Cardiac muscle cell (in vitro differentiated cells and primary cell): ENCODE measurements around the gene ING3. TPM values are rescaled to one million over a fixed set of nuclear protein-coding genes. Genes with fewer than 3 reads are reported as not detected.

Source experiments
- DNase-seq, 2 donors: peaks; one replicate each; pipeline versions ENCODE4 v3.0.0 to v3.0.0-alpha.2; 2010 to 2017; ENCODE audit warnings: low read depth in 1 of 2, low spot score in 1 of 2
- H3K27ac ChIP-seq: fragments of 200-600 bp; sonication (generic); 2 replicates; pipeline ENCODE4 v1.5.1; 2016
- H3K27me3 ChIP-seq: fragments of 200-600 bp; sonication (generic); 2 replicates; pipeline ENCODE4 v1.6.0; 2016; ENCODE audit warnings: control low read depth
- H3K36me3 ChIP-seq: fragments of 200-600 bp; sonication (generic); 2 replicates; pipeline ENCODE4 v1.5.1; 2016; ENCODE audit warnings: control low read depth
- H3K4me1 ChIP-seq: fragments of 200-600 bp; sonication (generic); 2 replicates; pipeline ENCODE4 v1.8.1; 2017; ENCODE audit warnings: low read depth, mild to moderate bottlenecking, mixed run types
- H3K4me3 ChIP-seq: fragments of 200-600 bp; sonication (generic); 2 replicates; pipeline ENCODE4 v1.5.1; 2016; ENCODE audit warnings: mild to moderate bottlenecking
- H3K9me3 ChIP-seq: fragments of 200-600 bp; sonication (generic); 2 replicates; pipeline ENCODE4 v1.5.1; 2017; ENCODE audit warnings: low read depth, mild to moderate bottlenecking, control low read depth
- CTCF ChIP-seq: IDR thresholded peaks from 2 replicates; pipeline ENCODE4 v1.5.1; 2012; ENCODE audit warnings: low read depth, mild to moderate bottlenecking, low read length
- polyA plus RNA-seq: library from polyadenylated mRNA; unstranded; fragments of >200 nt; fragmentation: Nextera tagmentation; extraction: Ambion mirVana; gene quantifications from 2 replicates; pipeline ENCODE4 v1.2.1, GENCODE V29; 2016
- total RNA-seq: library from RNA; depleted of rRNA; stranded (reverse); fragments of >200 nt; gene quantifications from 2 replicates; pipeline ENCODE4 v1.2.3, GENCODE V29; 2016

ING3 gene
- total and polyA plus RNA-seq, 2 experiments from 2014 or later = 10.7 to 18.4 TPM

DNA sequence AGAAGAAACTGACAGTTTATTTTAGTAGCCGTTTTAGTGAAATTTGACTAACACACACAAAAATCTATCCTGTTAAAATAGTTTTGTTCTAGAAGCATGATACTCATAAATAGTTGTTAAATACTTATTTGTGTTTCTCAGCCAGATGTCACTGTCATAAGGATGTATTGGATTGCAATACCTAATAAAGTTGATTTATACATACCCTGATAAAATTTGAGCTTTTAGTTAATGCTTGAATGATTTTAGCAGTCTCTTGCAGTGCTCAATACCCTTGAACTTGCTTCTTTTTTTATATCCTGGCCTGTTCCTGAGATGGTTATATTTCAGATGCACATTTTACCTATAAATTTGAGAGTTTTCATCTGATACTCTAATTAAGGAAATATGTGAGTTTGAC lies 10.1 kb downstream of the ING3 start:
- TF ChIP-seq CTCF = no peak

GRCh38 chr7:120961638-120962173 lies 11.1 kb downstream of the ING3 start:
- TF ChIP-seq CTCF = no peak
- peaks cover 12% of the 10 kb centered on the region for H3K36me3 ChIP-seq
- DNase-seq = no peak

More for the DNA sequence above, 10.1 kb downstream of the ING3 start:
- H3K36me3 ChIP-seq = peaks cover 19% of the 10 kb centered on the region
- no peak overlapping the region for H3K27ac ChIP-seq
- DNase-seq = no peak
- no peaks in the 10 kb centered on the region for H3K4me1 ChIP-seq
- H3K27me3 ChIP-seq = no peaks in the 10 kb centered on the region
- no peak overlapping the region for H3K4me3 ChIP-seq
- no peaks in the 10 kb centered on the region for H3K9me3 ChIP-seq

DNA sequence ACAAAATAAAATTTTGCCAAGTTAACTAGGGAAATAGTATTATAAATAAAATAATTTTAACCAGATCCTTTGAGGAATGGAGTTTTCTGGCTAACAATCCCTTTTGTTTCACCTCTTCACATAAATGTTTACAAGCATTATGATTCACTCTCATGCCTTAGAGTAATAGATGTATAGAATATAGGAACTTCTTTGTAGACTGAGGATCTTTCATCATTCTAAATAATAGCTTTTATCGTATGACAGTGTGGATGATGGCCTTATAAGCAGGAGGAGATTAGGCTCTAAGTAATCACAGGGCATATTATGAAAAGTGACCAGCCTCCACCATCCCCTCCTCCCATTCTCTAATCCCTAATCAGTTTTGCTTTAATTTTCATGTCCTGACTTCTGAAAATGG lies 13.5 kb downstream of the ING3 start:
- H3K4me3 ChIP-seq = no peak overlapping the region
- no peak for DNase-seq
- no peak for TF ChIP-seq CTCF
- no peaks in the 10 kb centered on the region for H3K27me3 ChIP-seq
- H3K9me3 ChIP-seq = no peaks in the 10 kb centered on the region
- H3K4me1 ChIP-seq = no peaks in the 10 kb centered on the region
- no peak overlapping the region for H3K27ac ChIP-seq
- H3K36me3 ChIP-seq = peaks cover 33% of the 10 kb centered on the region

More at GRCh38 chr7:120961638-120962173, 11.1 kb downstream of the ING3 start:
- Histone ChIP-seq H3K27ac (no peak overlapping the region), H3K9me3 (no peaks in the 10 kb centered on the region), H3K27me3 (no peaks in the 10 kb centered on the region), H3K4me1 (no peaks in the 10 kb centered on the region), H3K4me3 (no peak overlapping the region)

GRCh38 chr7:120966961-120967360 lies 16.4 kb downstream of the ING3 start:
- peaks cover 57% of the 10 kb centered on the region for H3K36me3 ChIP-seq
- no peak overlapping the region for H3K27ac ChIP-seq
- H3K9me3 ChIP-seq = no peaks in the 10 kb centered on the region
- TF ChIP-seq CTCF = no peak
- no peaks in the 10 kb centered on the region for H3K4me1 ChIP-seq
- no peaks in the 10 kb centered on the region for H3K27me3 ChIP-seq
- no peak overlapping the region for H3K4me3 ChIP-seq
- no peak for DNase-seq

DNA sequence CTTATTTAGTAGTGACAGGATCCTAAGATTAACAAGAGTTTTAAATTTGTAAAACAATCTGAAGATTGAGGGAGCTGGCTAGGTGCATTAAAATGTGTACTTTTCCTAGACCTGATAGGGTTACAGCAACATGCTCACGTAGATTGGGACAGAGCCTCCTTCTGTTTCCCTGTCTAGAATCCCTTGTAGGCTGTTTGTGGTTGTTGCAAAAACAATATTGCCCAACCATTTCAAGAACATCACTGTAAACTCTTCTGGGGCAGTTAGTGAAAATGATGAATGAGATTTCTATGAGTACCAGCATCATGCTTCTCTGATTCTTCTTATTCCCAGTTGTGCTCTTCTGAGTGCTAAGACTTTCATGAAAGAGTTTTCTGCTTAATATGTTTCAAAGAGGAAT lies 23.3 kb downstream of the ING3 start:
- Histone ChIP-seq H3K36me3 (peaks cover 46% of the 10 kb centered on the region), H3K4me1 (no peaks in the 10 kb centered on the region)
- peak in 1 of 2 donors; percentile 11 for DNase-seq

More for the DNA sequence above, 23.3 kb downstream of the ING3 start:
- H3K27me3 ChIP-seq = no peaks in the 10 kb centered on the region
- no peak for TF ChIP-seq CTCF
- no peak overlapping the region for H3K4me3 ChIP-seq
- H3K9me3 ChIP-seq = no peaks in the 10 kb centered on the region
- no peak overlapping the region for H3K27ac ChIP-seq
